Lung (tissue), 12 donors: ENCODE data around the gene COL4A2. TPM values are rescaled to one million over a fixed set of nuclear protein-coding genes. Genes with fewer than 3 reads are reported as not detected.

Experiments
- ATAC-seq: fragments of 200-7000 bp; cut with Tn5 transposase; one replicate; pipeline ENCODE4 v1.9.1; 2020; ENCODE audit warnings: moderate number of reproducible peaks; ENCODE audit not compliant: insufficient read depth, low FRiP score
- DNase-seq, 3 donors: peaks; one replicate each; pipeline ENCODE4 v3.0.0-alpha.2; 2013 to 2017
- H3K27ac ChIP-seq, 2 donors: one replicate each; pipeline ENCODE4 v1.5.1; 2013; ENCODE audit warnings: mild to moderate bottlenecking in 2 of 2, moderate library complexity in 2 of 2, control low read depth in 1 of 2, inconsistent platforms in 1 of 2, low read depth in 1 of 2, low read length in 1 of 2
- H3K27me3 ChIP-seq, 3 donors: one replicate each; pipeline ENCODE4 v1.5.1; 2013; ENCODE audit warnings: low read length in 2 of 3; ENCODE audit not compliant: control insufficient read depth in 3 of 3, insufficient read depth in 3 of 3
- H3K36me3 ChIP-seq, 4 donors: one replicate each; pipeline ENCODE4 v1.5.1; 2013; ENCODE audit warnings: low read length in 4 of 4, mild to moderate bottlenecking in 1 of 4, moderate library complexity in 1 of 4; ENCODE audit not compliant: control insufficient read depth in 4 of 4, insufficient read depth in 4 of 4
- H3K4me1 ChIP-seq, 5 donors: one replicate each; pipeline ENCODE4 v1.5.1; 2013; ENCODE audit warnings: low read length in 5 of 5, mild to moderate bottlenecking in 2 of 5, moderate library complexity in 1 of 5; ENCODE audit not compliant: control insufficient read depth in 5 of 5, insufficient read depth in 5 of 5
- H3K4me3 ChIP-seq: one replicate; pipeline ENCODE4 v1.5.1; 2013; ENCODE audit warnings: mild to moderate bottlenecking, control low read depth, moderate library complexity
- H3K9ac ChIP-seq, 2 donors: one replicate each; pipeline ENCODE4 v1.5.1; 2013; ENCODE audit warnings: low read length in 2 of 2, control low read depth in 1 of 2; ENCODE audit not compliant: insufficient read depth in 1 of 2
- H3K9me3 ChIP-seq, 4 donors: one replicate each; pipeline ENCODE4 v1.5.1; 2013; ENCODE audit warnings: low read length in 3 of 4, mild to moderate bottlenecking in 1 of 4, moderate library complexity in 1 of 4; ENCODE audit not compliant: control insufficient read depth in 4 of 4, insufficient read depth in 3 of 4
- CTCF ChIP-seq: IDR thresholded peaks from 2 replicates; pipeline ENCODE4 v1.5.1; 2012; ENCODE audit warnings: mild to moderate bottlenecking; ENCODE audit errors: control extremely low read depth, extremely low read depth
- WGBS, 2 donors: extraction: QIAGEN DNeasy Blood & Tissue Kit; methylation state at CpG; one replicate each; pipeline ENCODE4 v1.1.7; 2013; 5-methylcytosine and 5-hydroxymethylcytosine counted together
- polyA plus RNA-seq, 2 donors: library from polyadenylated mRNA; stranded (reverse); fragments of 200-250 nt; gene quantifications; one replicate each; pipeline ENCODE4 v1.2.1, GENCODE V29; 2013
- total RNA-seq, 2 donors: library from RNA; depleted of rRNA in 1 of 2; stranded (reverse); fragments of >200 nt in 1 of 2; gene quantifications; one replicate each; pipeline ENCODE4 v1.2.1, GENCODE V29; 2014 to 2021
- donor health status: control.
- donor health status: control.
- donor health status: Bipolar disorder and iron deficiency.
- donor health status: healthy.
- donor health status: DM: yes; HTN: yes; CAD: no.

The COL4A2 gene
- total and polyA plus RNA-seq, 4 donors: 169 to 627 (median 339) TPM

GRCh38 chr13:110509478-110509926 is 202.4 kb downstream of the COL4A2 start:
- Histone ChIP-seq H3K4me1 (peaks cover 0 to 30% (median 5%) of the 10 kb centered on the region in 5 donors), H3K4me3 (no peak overlapping the region), H3K27me3 (no peaks in the 10 kb centered on the region), H3K9ac (no peak overlapping the region), H3K9me3 (no peaks in the 10 kb centered on the region), H3K36me3 (peaks cover 16 to 48% (median 28%) of the 10 kb centered on the region in 4 donors), H3K27ac (peak overlapping the region in 1 of 2 donors; percentile 4)
- no peak for TF ChIP-seq CTCF
- no peak for ATAC-seq
- 64% methylated on average over 4 of the region's 4 CpGs for WGBS, 2 donors
- DNase-seq: no peak

GRCh38 chr13:110509971-110510786 is 203.1 kb downstream of the COL4A2 start:
- no peak overlapping the region for H3K4me3 ChIP-seq
- H3K27ac ChIP-seq: peak overlapping the region in 1 of 2 donors; percentile 4
- WGBS, 2 donors: 52 to 59% methylated on average over 18 of the region's 18 CpGs
- no peak for TF ChIP-seq CTCF
- H3K9ac ChIP-seq: no peak overlapping the region
- H3K4me1 ChIP-seq: peaks cover 0 to 30% (median 8%) of the 10 kb centered on the region in 5 donors
- H3K36me3 ChIP-seq: peaks cover 16 to 52% (median 28%) of the 10 kb centered on the region in 4 donors
- no peaks in the 10 kb centered on the region for H3K9me3 ChIP-seq
- DNase-seq: peak; percentile 41 to 49 (median 42)
- ATAC-seq: no peak
- no peaks in the 10 kb centered on the region for H3K27me3 ChIP-seq

GRCh38 chr13:110511509-110512181 is 204.6 kb downstream of the COL4A2 start:
- H3K36me3 ChIP-seq: peaks cover 16 to 38% (median 27%) of the 10 kb centered on the region in 4 donors
- H3K9ac ChIP-seq: no peak overlapping the region
- H3K4me1 ChIP-seq: peaks cover 0 to 24% (median 5%) of the 10 kb centered on the region in 5 donors
- H3K27ac ChIP-seq: no peak overlapping the region
- no peak overlapping the region for H3K4me3 ChIP-seq
- H3K27me3 ChIP-seq: no peaks in the 10 kb centered on the region
- WGBS, 2 donors: 96 to 97% methylated on average over 28 to 31 of the region's 31 CpGs
- ATAC-seq: no peak
- H3K9me3 ChIP-seq: no peaks in the 10 kb centered on the region
- DNase-seq: no peak
- no peak for TF ChIP-seq CTCF
